Duodenal mucosa (tissue), 2 donors: ENCODE measurements around the gene RNH1.
A peak's percentile ranks its signal among the peaks of the same experiment; 100 is the strongest.
"Not testable (repeated sequence)": the region's sequence is repeated elsewhere in the genome, so short reads cannot be mapped to it uniquely, and the experiment has no call there.

Experiments used
- H3K27ac ChIP-seq: one replicate; pipeline ENCODE4 v1.7.0; 2013; ENCODE audit warnings: low read depth, low read length
- H3K27me3 ChIP-seq, 2 donors: one replicate each; pipeline ENCODE4 v1.7.0; 2013; ENCODE audit warnings: low read length in 2 of 2, control low read depth in 1 of 2; ENCODE audit not compliant: insufficient read depth in 2 of 2, control insufficient read depth in 1 of 2
- H3K36me3 ChIP-seq, 2 donors: one replicate each; pipeline ENCODE4 v1.7.0; 2013; ENCODE audit warnings: low read length in 2 of 2, control low read depth in 1 of 2; ENCODE audit not compliant: insufficient read depth in 2 of 2, control insufficient read depth in 1 of 2
- H3K4me1 ChIP-seq, 2 donors: one replicate each; pipeline ENCODE4 v1.7.0; 2013; ENCODE audit warnings: low read length in 2 of 2, control low read depth in 1 of 2; ENCODE audit not compliant: insufficient read depth in 2 of 2, control insufficient read depth in 1 of 2
- H3K4me3 ChIP-seq, 2 donors: one replicate each; pipeline ENCODE4 v1.7.0; 2013; ENCODE audit warnings: low read length in 2 of 2, low read depth in 1 of 2
- H3K9ac ChIP-seq, 2 donors: one replicate each; pipeline ENCODE4 v1.7.0; 2013; ENCODE audit warnings: low read length in 2 of 2, low read depth in 1 of 2
- H3K9me3 ChIP-seq, 2 donors: one replicate each; pipeline ENCODE4 v1.7.0; 2013; ENCODE audit warnings: low read length in 2 of 2, control low read depth in 1 of 2; ENCODE audit not compliant: control insufficient read depth in 1 of 2

The RNH1 gene

DNA sequence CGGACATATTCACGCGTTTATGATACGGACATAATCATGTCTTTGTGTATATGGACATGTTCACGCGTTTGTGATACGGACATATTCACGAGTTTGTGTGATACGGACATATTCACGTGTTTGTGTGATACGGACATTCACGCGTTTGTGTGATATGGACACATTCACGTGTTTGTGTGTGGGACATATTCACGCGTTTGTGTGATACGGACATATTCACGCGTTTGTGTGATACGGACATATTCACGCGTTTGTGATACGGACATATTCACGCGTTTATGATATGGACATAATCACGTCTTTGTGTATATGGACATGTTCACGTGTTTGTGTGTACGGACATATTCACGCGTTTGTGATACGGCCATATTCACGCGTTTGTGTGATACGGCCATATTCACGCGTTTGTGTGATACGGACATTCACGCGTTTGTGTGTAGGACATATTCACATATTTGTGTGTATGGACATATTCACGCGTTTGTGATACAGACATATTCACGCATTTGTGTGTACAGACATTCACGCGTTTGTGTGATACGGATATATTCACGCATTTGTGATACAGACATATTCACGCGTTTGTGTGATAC, 32.0 kb downstream of the RNH1 start:
- Histone ChIP-seq H3K9ac (no peak overlapping the region), H3K27me3 (no peaks in the 10 kb centered on the region), H3K9me3 (no peaks in the 10 kb centered on the region), H3K4me3 (no peak overlapping the region), H3K36me3 (no peaks in the 10 kb centered on the region), H3K27ac (no peak overlapping the region), H3K4me1 (peaks cover 2 to 3% of the 10 kb centered on the region in 2 donors)

DNA sequence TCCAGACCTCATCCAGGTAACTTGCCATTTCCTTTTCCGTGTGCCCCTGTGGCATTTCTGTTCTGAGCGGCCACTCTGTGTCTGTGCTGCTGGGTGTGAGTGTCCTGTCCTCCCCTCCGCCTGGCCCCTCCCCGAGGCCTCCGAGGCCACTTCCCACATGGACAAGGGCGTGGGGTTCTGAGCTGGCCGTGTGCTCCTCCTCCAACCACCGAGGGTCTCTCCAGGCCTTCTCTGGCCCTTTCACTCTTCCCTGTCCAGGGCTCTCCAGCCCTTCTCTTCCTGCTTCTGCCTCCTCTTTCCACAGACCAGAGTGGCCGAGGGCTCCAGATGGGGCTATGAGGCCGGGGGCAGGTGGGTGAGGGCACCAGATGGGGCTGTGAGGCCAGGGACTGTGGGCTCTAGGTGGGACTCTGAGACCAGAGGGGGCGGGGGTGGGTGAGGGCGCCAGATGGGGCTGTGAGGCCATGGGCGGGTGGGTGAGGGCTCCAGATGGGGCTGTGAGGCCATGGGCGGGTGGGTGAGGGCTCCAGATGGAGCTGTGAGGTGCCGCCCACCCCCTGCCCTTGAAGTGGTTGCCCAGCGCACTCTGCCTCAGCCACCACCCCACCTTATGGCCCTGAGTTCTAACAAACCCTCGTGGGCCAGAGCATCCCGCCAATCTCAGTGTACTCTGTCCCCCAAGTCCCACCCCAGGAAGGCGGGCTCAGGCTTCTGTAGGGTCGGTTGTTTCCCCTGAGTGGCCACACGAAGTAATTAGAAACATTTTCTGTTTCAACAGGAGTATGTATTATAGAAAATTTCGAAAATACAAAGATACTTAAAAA, 32.9 kb downstream of the RNH1 start:
- Histone ChIP-seq H3K4me1 (peaks cover 9 to 10% of the 10 kb centered on the region in 2 donors), H3K36me3 (no peaks in the 10 kb centered on the region), H3K4me3 (no peak overlapping the region), H3K27me3 (no peaks in the 10 kb centered on the region), H3K9ac (no peak overlapping the region), H3K27ac (no peak overlapping the region), H3K9me3 (no peaks in the 10 kb centered on the region)

DNA sequence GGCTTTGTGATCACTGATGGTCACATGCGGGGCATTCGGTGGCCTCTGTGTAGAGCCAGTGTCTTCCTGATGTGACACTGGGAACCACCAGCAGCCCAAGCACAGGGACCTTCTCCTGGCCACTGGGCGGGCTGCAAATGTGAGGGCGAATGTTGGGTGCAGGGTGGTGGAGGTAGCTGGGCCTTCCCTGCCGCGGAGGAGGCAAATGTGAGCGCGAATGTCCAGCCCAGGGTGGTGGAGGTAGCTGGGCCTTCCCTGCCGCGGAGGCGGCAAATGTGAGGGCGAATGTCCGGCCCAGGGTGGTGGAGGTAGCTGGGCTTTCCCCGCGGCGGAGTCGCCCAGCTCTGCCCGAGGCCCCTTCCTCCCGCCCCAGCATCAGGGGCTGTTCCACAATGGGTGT, 33.6 kb downstream of the RNH1 start:
- no peak overlapping the region for H3K27ac ChIP-seq
- no peaks in the 10 kb centered on the region for H3K27me3 ChIP-seq
- no peak overlapping the region for H3K4me3 ChIP-seq
- no peaks in the 10 kb centered on the region for H3K36me3 ChIP-seq
- H3K9me3 ChIP-seq, result no peaks in the 10 kb centered on the region
- no peak overlapping the region for H3K9ac ChIP-seq
- peaks cover 9 to 10% of the 10 kb centered on the region in 2 donors for H3K4me1 ChIP-seq

DNA sequence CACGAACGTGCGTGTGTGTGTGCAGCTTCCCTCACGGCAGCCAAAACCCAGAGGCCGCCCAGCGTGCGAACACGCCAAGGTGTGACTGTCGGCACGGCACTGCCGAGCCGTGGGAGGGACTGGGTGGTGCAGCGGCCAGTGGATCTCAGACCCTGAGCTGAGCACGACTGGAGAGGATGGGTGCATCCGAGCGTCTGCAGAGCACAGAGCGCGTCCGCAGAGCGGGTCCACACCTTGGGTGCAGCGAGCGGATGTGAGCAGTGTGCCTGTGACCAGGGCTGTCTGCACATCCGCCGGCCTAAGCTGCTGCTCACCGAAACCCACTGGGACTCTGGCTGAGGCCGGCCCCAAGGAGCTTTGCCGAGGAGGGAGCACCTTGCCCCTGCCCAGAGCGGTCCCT, 34.2 kb downstream of the RNH1 start:
- H3K36me3 ChIP-seq, result no peaks in the 10 kb centered on the region

DNA sequence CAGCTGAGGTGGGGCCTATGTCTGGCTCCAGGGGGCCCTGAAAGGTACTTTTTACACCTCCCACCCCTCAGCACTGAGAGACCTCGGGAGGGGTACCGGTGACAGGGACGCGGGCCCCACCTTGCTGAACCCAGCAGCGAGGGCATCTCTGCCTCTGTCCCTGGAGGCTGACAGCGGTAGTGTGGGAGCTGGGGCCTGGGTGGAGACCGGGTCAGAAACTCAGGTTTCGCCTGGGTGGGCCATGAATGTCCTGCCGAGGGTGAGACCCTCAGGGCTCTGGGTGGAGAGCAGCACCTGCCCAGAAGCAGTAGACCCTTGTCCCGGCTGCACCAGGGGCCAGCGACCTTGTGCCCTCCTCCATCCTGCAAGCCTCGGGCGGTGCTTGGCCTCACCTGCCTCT, 34.8 kb downstream of the RNH1 start:
- Histone ChIP-seq H3K27ac (no peak overlapping the region), H3K9ac (no peak overlapping the region), H3K9me3 (no peaks in the 10 kb centered on the region), H3K27me3 (no peaks in the 10 kb centered on the region), H3K4me1 (peaks cover 9 to 10% of the 10 kb centered on the region in 2 donors), H3K4me3 (no peak overlapping the region), H3K36me3 (no peaks in the 10 kb centered on the region)

More for the DNA sequence above, 34.2 kb downstream of the RNH1 start:
- Histone ChIP-seq H3K9ac (no peak overlapping the region), H3K27ac (no peak overlapping the region), H3K4me1 (peaks cover 9 to 10% of the 10 kb centered on the region in 2 donors), H3K9me3 (no peaks in the 10 kb centered on the region), H3K4me3 (no peak overlapping the region), H3K27me3 (no peaks in the 10 kb centered on the region)

DNA sequence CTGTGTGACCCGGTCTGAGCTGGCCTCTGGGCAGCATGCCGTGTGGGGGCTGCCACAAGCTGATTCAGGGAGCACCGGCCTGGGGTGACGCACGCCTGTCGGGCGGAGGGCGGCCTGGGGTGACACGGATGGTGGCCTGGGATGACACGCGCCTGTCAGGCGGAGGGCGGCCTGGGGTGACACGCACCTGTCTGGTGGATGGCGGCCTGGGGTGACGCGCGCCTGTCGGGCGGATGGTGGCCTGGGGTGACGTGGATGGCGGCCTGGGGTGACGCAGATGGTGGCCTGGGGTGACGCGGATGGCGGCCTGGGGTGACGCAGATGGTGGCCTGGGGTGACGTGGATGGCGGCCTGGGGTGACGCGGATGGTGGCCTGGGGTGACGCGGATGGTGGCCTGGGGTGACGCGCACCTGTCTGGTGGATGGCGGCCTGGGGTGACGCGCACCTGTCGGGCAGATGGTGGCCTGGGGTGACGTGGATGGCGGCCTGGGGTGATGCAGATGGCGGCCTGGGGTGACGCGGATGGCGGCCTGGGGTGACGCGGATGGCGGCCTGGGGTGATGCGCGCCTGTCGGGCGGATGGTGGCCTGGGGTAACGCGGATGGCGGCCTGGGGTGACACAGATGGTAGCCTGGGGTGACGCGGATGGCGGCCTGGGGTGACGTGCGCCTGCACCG, 35.4 kb downstream of the RNH1 start:
- no peak overlapping the region for H3K9ac ChIP-seq

DNA sequence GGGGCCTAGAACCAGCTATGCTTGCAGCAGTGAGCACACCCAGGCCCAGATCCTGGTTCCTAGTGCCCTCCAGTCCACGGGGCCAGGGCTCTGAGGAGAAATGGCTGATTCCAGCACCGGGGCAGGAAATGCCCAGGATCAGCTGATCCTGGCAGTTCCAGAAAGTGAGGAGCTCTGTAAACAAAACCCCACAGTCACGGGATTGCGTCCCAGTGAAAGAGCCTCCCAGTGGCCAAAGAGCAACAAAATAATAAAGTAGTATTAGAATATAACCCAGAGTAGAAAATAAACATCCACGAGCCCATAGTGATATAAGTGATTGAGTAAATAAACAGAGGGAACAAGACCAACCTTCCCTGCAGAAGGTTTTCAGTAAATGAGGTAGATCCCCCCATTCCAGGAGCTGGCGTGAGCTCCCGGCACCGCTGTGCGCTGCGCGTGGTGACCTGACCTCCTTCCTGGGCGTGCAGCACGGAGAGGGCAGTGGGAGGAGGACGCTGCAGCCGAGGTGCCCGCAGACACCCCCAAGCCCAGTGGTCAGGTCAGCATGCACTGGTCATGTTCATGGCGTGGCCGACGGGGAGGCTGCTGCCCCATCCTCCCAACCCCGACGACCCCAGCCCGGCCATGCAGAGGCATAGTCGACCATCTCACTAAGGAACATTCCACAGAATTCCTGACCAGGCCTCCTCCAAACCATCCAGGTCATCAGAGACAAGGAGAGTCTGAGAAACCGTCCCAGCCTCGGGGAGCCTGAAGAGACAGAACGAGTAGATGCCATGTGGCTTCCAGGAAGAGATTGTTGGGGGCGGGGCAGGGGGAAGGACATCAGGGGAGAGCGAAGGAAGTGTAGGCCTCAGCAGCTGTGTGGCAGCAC, 37.1 kb downstream of the RNH1 start:
- Histone ChIP-seq H3K27me3 (no peaks in the 10 kb centered on the region), H3K9me3 (no peaks in the 10 kb centered on the region), H3K36me3 (peaks cover 0 to 2% of the 10 kb centered on the region in 2 donors), H3K9ac (peak overlapping the region; percentile 32 to 63), H3K27ac (peak overlapping the region; percentile 79), H3K4me3 (peak overlapping the region; percentile 62 to 63), H3K4me1 (peaks cover 9 to 10% of the 10 kb centered on the region in 2 donors)

More for the DNA sequence above, 35.4 kb downstream of the RNH1 start:
- Histone ChIP-seq H3K9me3 (no peaks in the 10 kb centered on the region), H3K4me3 (no peak overlapping the region), H3K4me1 (peaks cover 9 to 10% of the 10 kb centered on the region in 2 donors), H3K36me3 (no peaks in the 10 kb centered on the region), H3K27ac (no peak overlapping the region), H3K27me3 (no peaks in the 10 kb centered on the region)

DNA sequence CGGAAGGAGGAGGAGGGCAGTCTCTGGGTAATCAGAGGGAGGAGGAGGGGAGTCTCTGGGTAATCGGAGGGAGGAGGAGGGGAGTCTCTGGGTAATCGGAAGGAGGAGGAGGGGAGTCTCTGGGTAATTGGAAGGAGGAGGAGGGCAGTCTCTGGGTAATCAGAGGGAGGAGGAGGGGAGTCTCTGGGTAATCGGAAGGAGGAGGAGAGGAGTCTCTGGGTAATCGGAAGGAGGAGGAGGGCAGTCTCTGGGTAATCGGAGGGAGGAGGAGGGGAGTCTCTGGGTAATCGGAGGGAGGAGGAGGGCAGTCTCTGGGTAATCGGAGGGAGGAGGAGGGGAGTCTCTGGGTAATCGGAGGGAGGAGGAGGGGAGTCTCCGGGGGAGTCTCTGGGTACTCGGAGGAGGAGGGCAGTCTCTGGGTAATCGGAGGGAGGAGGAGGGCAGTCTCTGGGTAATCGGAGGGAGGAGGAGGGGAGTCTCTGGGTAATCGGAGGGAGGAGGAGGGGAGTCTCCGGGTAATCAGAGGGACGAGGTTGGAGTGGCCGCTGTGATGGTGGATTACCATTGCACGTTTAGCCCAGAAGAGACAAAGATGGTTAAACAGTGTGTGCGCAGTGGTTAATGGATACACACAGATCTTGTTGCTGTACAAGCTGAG, 37.9 kb downstream of the RNH1 start:
- H3K9me3 ChIP-seq, H3K27me3 ChIP-seq, H3K36me3 ChIP-seq: not testable (repeated sequence)
- peaks cover 9 to 10% of the 10 kb centered on the region in 2 donors for H3K4me1 ChIP-seq
- H3K27ac ChIP-seq, result peak overlapping the region; percentile 79
- H3K4me3 ChIP-seq, result peak overlapping the region; percentile 62 to 63
- peak overlapping the region; percentile 32 to 63 for H3K9ac ChIP-seq

DNA sequence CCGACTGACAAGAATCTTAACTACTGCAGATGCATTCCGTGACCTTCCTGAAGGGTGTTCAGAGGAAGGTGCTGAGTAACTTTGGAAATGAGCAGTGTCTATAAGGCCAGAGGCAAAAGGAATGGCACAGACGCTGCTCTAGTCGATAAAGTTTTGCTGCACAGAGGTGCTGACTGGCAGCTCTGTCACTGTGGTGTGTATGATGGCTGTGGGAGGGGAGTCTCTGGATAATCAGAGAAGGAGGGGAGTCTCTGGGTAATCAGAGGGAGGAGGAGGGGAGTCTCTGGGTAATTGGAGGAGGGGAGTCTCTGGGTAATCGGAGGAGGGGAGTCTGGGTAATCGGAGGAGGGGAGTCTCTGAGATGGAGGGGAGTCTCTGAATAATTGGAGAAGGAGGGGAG, 38.5 kb downstream of the RNH1 start:
- peaks cover 0 to 8% of the 10 kb centered on the region in 2 donors for H3K36me3 ChIP-seq
- no peaks in the 10 kb centered on the region for H3K9me3 ChIP-seq
- no peak overlapping the region for H3K27ac ChIP-seq
- no peak overlapping the region for H3K4me3 ChIP-seq
- no peaks in the 10 kb centered on the region for H3K27me3 ChIP-seq
- H3K4me1 ChIP-seq, result peaks cover 9 to 10% of the 10 kb centered on the region in 2 donors
- no peak overlapping the region for H3K9ac ChIP-seq
